Loucy (cell line): Measurements from ENCODE around the gene CHPF.

ENCODE experiments used
- H2AFZ ChIP-seq: fragments of 200-600 bp; sonication (generic); 2 replicates; pipeline ENCODE4 v1.6.0; 2016; ENCODE audit warnings: antibody characterized with exemption, mild to moderate bottlenecking, low read length, moderate library complexity
- H3F3A ChIP-seq: fragments of 200-600 bp; 2 replicates; pipeline ENCODE4 v1.6.0; 2016; ENCODE audit warnings: antibody characterized with exemption, low read depth, mild to moderate bottlenecking
- H3K27me3 ChIP-seq: fragments of 200-600 bp; sonication (generic); 2 replicates; pipeline ENCODE4 v1.6.1; 2014; ENCODE audit warnings: low read length, mild to moderate bottlenecking; ENCODE audit not compliant: insufficient read depth, poor library complexity, severe bottlenecking
- H3K36me3 ChIP-seq: fragments of 200-600 bp; sonication (generic); 2 replicates; pipeline ENCODE4 v1.6.1; 2016; ENCODE audit warnings: low read length; ENCODE audit not compliant: insufficient read depth
- H3K4me1 ChIP-seq: fragments of 200-600 bp; sonication (generic); 2 replicates; pipeline ENCODE4 v1.5.1; 2014; ENCODE audit warnings: low read length, mild to moderate bottlenecking; ENCODE audit not compliant: insufficient read depth, poor library complexity, severe bottlenecking
- H3K4me2 ChIP-seq: fragments of 200-600 bp; sonication (generic); 2 replicates; pipeline ENCODE4 v1.6.0; 2014; ENCODE audit warnings: antibody characterized with exemption, low read length, low read depth, mild to moderate bottlenecking; ENCODE audit not compliant: poor library complexity, severe bottlenecking
- H3K4me3 ChIP-seq: fragments of 200-600 bp; sonication (generic); 2 replicates; pipeline ENCODE4 v1.5.1; 2014; ENCODE audit warnings: low read length, mild to moderate bottlenecking, mixed read lengths; ENCODE audit not compliant: poor library complexity, severe bottlenecking
- H3K79me2 ChIP-seq: fragments of 200-600 bp; sonication (generic); 2 replicates; pipeline ENCODE4 v1.6.1; 2014; ENCODE audit warnings: low read length; ENCODE audit not compliant: insufficient read depth
- H3K9ac ChIP-seq: fragments of 200-600 bp; sonication (generic); 2 replicates; pipeline ENCODE4 v1.6.0; 2014; ENCODE audit warnings: mild to moderate bottlenecking, low read depth, low read length, moderate library complexity; ENCODE audit not compliant: poor library complexity, severe bottlenecking
- H3K9me2 ChIP-seq: fragments of 200-600 bp; sonication (generic); replicated peaks from 2 replicates; pipeline ENCODE4 v1.6.1; 2016; ENCODE audit warnings: low read depth, low read length, mixed read lengths
- H3K9me3 ChIP-seq: fragments of 200-600 bp; sonication (generic); 2 replicates; pipeline ENCODE4 v1.6.1; 2014; ENCODE audit warnings: mild to moderate bottlenecking, antibody characterized with exemption, low read length, low read depth; ENCODE audit not compliant: insufficient read depth
- H4K20me1 ChIP-seq: fragments of 200-600 bp; sonication (generic); 2 replicates; pipeline ENCODE4 v1.6.0; 2014; ENCODE audit warnings: antibody characterized with exemption, low read length, mild to moderate bottlenecking; ENCODE audit not compliant: insufficient read depth, poor library complexity, severe bottlenecking
- CTCF ChIP-seq: fragments of 200-600 bp; sonication (generic); conservative IDR thresholded peaks from 2 replicates; pipeline ENCODE4 v1.5.1; 2014; ENCODE audit warnings: mild to moderate bottlenecking, antibody characterized with exemption, low read length
- EZH2phosphoT487 ChIP-seq: fragments of 200-600 bp; IDR thresholded peaks from 2 replicates; pipeline ENCODE4 v1.6.1; 2018; ENCODE audit warnings: antibody characterized with exemption, mild to moderate bottlenecking, moderate library complexity, borderline replicate concordance

CHPF gene

DNA sequence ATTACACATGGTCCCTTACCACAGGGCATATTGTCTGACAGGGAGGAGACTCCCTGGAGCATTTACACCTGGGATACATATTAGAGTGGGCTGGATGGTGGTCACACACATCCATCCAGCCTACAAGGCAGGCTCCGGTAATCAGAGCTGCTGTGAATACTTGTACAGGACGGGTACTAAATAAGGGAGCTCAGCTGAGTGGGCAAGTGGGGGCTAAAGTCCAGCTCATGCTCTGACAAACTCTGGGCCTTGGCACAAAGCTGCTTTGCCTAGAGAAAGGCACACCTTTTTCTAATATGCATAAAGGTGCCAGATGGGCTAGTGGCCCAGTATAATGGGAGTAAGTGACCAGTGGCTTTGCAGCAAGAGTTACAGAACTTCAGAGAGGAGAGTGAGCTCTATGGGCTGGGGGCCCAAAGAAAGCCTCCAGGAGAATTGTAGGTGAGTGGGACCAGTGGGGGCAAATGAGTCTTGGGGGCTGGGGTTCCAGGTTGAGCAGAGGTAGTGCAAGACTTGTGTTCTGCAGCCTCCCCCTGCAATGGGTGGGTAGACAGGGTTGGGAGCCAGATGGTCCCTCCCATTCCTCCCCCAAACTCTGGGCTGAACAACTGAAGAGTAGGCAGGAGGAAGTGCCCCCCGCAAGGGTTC lies 1.8 kb upstream of the CHPF start:
- Histone ChIP-seq H3K27me3 (no peaks in the 10 kb centered on the region), H3F3A (no peaks in the 10 kb centered on the region), H3K4me2 (no peak overlapping the region), H3K9ac (no peak overlapping the region), H2AFZ (no peak overlapping the region), H3K9me2 (no peaks in the 10 kb centered on the region), H3K4me1 (peaks cover 10% of the 10 kb centered on the region), H4K20me1 (peaks cover 7% of the 10 kb centered on the region), H3K79me2 (no peaks in the 10 kb centered on the region), H3K36me3 (no peaks in the 10 kb centered on the region), H3K4me3 (no peak overlapping the region), H3K9me3 (no peaks in the 10 kb centered on the region)
- TF ChIP-seq CTCF (no peak), EZH2phosphoT487 (no peak)

GRCh38 chr2:219544567-219544966 lies 958 bp upstream of the CHPF start:
- H4K20me1 ChIP-seq, result peaks cover 7% of the 10 kb centered on the region
- no peaks in the 10 kb centered on the region for H3K36me3 ChIP-seq
- H3K9me3 ChIP-seq, result no peaks in the 10 kb centered on the region
- H2AFZ ChIP-seq, result no peak overlapping the region
- no peaks in the 10 kb centered on the region for H3K79me2 ChIP-seq
- no peaks in the 10 kb centered on the region for H3F3A ChIP-seq
- H3K27me3 ChIP-seq, result no peaks in the 10 kb centered on the region
- H3K9ac ChIP-seq, result no peak overlapping the region
- peak overlapping the region; percentile 71 for H3K4me3 ChIP-seq
- H3K4me1 ChIP-seq, result peaks cover 10% of the 10 kb centered on the region
- no peak for TF ChIP-seq CTCF
- no peak for TF ChIP-seq EZH2phosphoT487
- peak overlapping the region; percentile 85 for H3K4me2 ChIP-seq
- no peaks in the 10 kb centered on the region for H3K9me2 ChIP-seq

- Histone ChIP-seq H3K4me3 (peak overlapping the region; percentile 71), H3K4me2 (peak overlapping the region; percentile 85), H3K27me3 (no peaks in the 10 kb centered on the region), H3K9me2 (no peaks in the 10 kb centered on the region), H3K79me2 (no peaks in the 10 kb centered on the region), H3F3A (no peaks in the 10 kb centered on the region), H3K36me3 (no peaks in the 10 kb centered on the region), H4K20me1 (peaks cover 7% of the 10 kb centered on the region), H3K4me1 (peaks cover 10% of the 10 kb centered on the region), H3K9ac (peak overlapping the region; percentile 60), H2AFZ (peak overlapping the region; percentile 93), H3K9me3 (no peaks in the 10 kb centered on the region)
- no peak for TF ChIP-seq CTCF
- TF ChIP-seq EZH2phosphoT487, result no peak
These were observed 546 bp downstream of the CHPF start for GRCh38 chr2:219542931-219543595.
